GM12873 (cell line): ENCODE results near the gene LCAT.

Experiments used
- CTCF ChIP-seq: IDR thresholded peaks from 2 replicates; pipeline ENCODE4 v1.5.1; 2012; ENCODE audit warnings: low read depth, mild to moderate bottlenecking, moderate library complexity, low read length, control low read depth; ENCODE audit not compliant: insufficient read depth; ENCODE audit errors: missing control alignments

Gene LCAT

GRCh38 chr16:67897231-67897630 is 46.7 kb downstream of the LCAT start:
- TF ChIP-seq CTCF = no peak

- no peak for TF ChIP-seq CTCF
Measured at GRCh38 chr16:67893743-67894399, 50.0 kb downstream of the LCAT start.

- TF ChIP-seq CTCF = no peak
Measured at GRCh38 chr16:67892899-67893742, 50.8 kb downstream of the LCAT start, which contains the start of gene PSKH1. Gene PSKH1 (plus strand): TSS chr16:67893254. CDS start chr16:67908750, 15,496 bp downstream.

- TF ChIP-seq CTCF = no peak
Measured at GRCh38 chr16:67892375-67892774, 51.5 kb downstream of the LCAT start.
